Ramos (cell line): ENCODE data around the gene FGF11.
"Not testable (repeated sequence)": the region's sequence is repeated elsewhere in the genome, so short reads cannot be mapped to it uniquely, and the experiment has no call there.

Experiments used
- in situ Hi-C: fragments of 300-500 bp; cut with MboI; formaldehyde crosslinking; loops from one replicate; pipeline ENCODE4 v1.14.3; 2022; ENCODE audit warnings: low sequenced_read_pairs; ENCODE audit not compliant: unreplicated experiment

The FGF11 gene

GRCh38 chr17:7476951-7477350, 37.6 kb downstream of the FGF11 start:
- in situ Hi-C loops = no loop called here

- in situ Hi-C loops = no loop called here
Measured at GRCh38 chr17:7477392-7478275, 38.3 kb downstream of the FGF11 start.

- in situ Hi-C loops = no loop called here
Measured at GRCh38 chr17:7478276-7479212, 39.2 kb downstream of the FGF11 start.

- in situ Hi-C loops = no loop called here
Measured at GRCh38 chr17:7479213-7480088, 40.1 kb downstream of the FGF11 start, which contains the start of gene ZBTB4. ZBTB4 (minus strand) TSS chr17:7479631; CDS start chr17:7466801, 12,830 bp downstream.

GRCh38 chr17:7480089-7480384, 40.7 kb downstream of the FGF11 start:
- in situ Hi-C loops = no loop called here

GRCh38 chr17:7481275-7481674, 42.0 kb downstream of the FGF11 start, which contains the start of gene SLC35G6:
SLC35G6 (plus strand) TSS chr17:7481446; CDS start chr17:7481517, 71 bp downstream.
- in situ Hi-C loops = not testable (repeated sequence)

GRCh38 chr17:7481842-7482741, 42.8 kb downstream of the FGF11 start:
- in situ Hi-C loops = not testable (repeated sequence)

GRCh38 chr17:7482742-7483088, 43.4 kb downstream of the FGF11 start:
- in situ Hi-C loops = not testable (repeated sequence)

GRCh38 chr17:7483255-7484066, 44.1 kb downstream of the FGF11 start:
- in situ Hi-C loops = no loop called here

- in situ Hi-C loops = no loop called here
Measured at GRCh38 chr17:7484067-7484918, 45.0 kb downstream of the FGF11 start, which contains the start of gene POLR2A. POLR2A (plus strand) TSS chr17:7484366.

- in situ Hi-C loops = no loop called here
Measured at GRCh38 chr17:7484919-7485377, 45.6 kb downstream of the FGF11 start.

- in situ Hi-C loops = no loop called here
Measured at GRCh38 chr17:7486181-7486580, 46.9 kb downstream of the FGF11 start.

- in situ Hi-C loops = no loop called here
Measured at GRCh38 chr17:7490144-7490543, 50.8 kb downstream of the FGF11 start.

GRCh38 chr17:7491583-7491982, 52.3 kb downstream of the FGF11 start:
- in situ Hi-C loops = no loop called here

GRCh38 chr17:7493941-7494340, 54.6 kb downstream of the FGF11 start:
- in situ Hi-C loops = no loop called here
